ENCODE measurements around the gene SPATS2L.

DNA sequence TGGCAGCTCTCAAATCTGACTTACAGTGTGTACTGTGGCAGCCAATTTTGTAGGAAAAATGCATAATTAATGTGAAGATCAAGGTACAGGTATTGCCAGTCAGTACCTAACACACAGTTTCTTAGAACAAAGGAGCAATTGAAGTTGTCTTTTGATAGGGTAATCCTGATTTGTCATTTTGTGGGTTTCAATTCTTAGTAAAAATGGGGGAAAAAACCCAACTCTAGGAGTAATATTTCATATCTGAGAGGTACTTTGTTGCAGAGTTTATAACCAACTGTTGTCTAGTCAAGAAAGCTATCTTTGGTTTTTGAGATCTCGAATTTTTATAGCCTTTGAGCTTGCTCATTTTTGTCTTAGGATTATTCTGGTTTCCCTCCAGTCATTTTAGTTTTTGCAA lies 16.1 kb downstream of the SPATS2L start:
- TF ChIP-seq, protein P1, sequence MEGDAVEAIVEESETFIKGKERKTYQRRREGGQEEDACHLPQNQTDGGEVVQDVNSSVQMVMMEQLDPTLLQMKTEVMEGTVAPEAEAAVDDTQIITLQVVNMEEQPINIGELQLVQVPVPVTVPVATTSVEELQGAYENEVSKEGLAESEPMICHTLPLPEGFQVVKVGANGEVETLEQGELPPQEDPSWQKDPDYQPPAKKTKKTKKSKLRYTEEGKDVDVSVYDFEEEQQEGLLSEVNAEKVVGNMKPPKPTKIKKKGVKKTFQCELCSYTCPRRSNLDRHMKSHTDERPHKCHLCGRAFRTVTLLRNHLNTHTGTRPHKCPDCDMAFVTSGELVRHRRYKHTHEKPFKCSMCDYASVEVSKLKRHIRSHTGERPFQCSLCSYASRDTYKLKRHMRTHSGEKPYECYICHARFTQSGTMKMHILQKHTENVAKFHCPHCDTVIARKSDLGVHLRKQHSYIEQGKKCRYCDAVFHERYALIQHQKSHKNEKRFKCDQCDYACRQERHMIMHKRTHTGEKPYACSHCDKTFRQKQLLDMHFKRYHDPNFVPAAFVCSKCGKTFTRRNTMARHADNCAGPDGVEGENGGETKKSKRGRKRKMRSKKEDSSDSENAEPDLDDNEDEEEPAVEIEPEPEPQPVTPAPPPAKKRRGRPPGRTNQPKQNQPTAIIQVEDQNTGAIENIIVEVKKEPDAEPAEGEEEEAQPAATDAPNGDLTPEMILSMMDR (IDR thresholded peaks at IDR 0.05): no peak
- TF ChIP-seq POLR2A (IDR thresholded peaks at IDR 0.05): no peak
- no peak for TF ChIP-seq EP300 (IDR thresholded peaks at IDR 0.05)

Measured in ovary (tissue), 3 donors.